HEK293T (cell line): ENCODE results near the gene ZNF786.

Experiments
- BHLHE40 ChIP-seq: fragments of 450-650 bp; IDR thresholded peaks from 2 replicates; pipeline ENCODE4 v1.6.1; 2016; ENCODE audit warnings: mild to moderate bottlenecking, moderate library complexity, borderline replicate concordance
- FOXA1 ChIP-seq: fragments of 450-650 bp; IDR thresholded peaks from 2 replicates; pipeline ENCODE4 v1.6.1; 2016; ENCODE audit warnings: mild to moderate bottlenecking
- FOXM1 ChIP-seq: fragments of 450-650 bp; IDR thresholded peaks from 2 replicates; pipeline ENCODE4 v1.6.1; 2017; ENCODE audit warnings: mild to moderate bottlenecking, borderline replicate concordance
- HDGF ChIP-seq: fragments of 450-650 bp; IDR thresholded peaks from 2 replicates; pipeline ENCODE4 v1.6.1; 2017; ENCODE audit warnings: antibody characterized with exemption, borderline replicate concordance
- LEF1 ChIP-seq: fragments of 450-650 bp; IDR thresholded peaks from 2 replicates; pipeline ENCODE4 v1.6.1; 2017; ENCODE audit warnings: mild to moderate bottlenecking, borderline replicate concordance
- NFRKB ChIP-seq: fragments of 450-650 bp; IDR thresholded peaks from 2 replicates; pipeline ENCODE4 v1.6.1; 2016; ENCODE audit warnings: mild to moderate bottlenecking, moderate library complexity
- SP1 ChIP-seq: fragments of 450-650 bp; IDR thresholded peaks from 2 replicates; pipeline ENCODE4 v1.6.1; 2017
- TARDBP ChIP-seq: fragments of 450-650 bp; IDR thresholded peaks from 2 replicates; pipeline ENCODE4 v1.6.1; 2016
- TF ChIP-seq, protein P1 (sequence below): fragments of 450-650 bp; IDR thresholded peaks from 2 replicates; pipeline ENCODE4 v1.6.1; 2016

DNA sequence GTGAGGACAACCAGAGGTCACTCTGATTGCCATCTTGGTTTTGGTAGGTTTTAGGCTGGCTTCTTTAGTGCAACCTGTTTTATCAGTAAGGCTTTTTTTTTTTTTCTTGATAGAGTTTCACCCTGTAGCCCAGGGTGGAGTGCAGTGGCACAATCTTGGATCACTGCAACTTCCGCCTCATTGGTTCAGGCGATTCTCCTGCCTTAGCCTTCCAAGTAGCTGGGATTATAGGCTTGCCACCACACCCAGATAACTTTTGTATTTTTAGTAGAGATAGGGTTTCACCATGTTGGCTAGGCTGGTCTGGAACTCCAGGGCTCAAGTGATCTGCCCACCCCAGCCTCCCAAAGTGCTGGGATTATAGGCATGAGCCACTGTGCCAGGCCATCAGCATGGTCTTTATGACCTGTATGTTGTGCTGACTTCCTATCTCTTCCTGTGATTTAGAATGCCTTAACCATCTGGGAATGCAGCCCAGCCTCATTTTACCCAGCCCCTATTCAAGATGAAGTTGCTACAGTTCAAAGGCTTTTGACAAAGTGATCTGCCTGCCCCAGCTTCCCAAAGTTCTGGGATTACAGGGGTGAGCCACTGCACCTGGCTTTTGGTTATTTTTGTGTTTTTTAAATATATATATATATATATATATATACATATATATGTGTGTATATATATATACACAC lies 42.7 kb upstream of the ZNF786 start:
- no peak for TF ChIP-seq BHLHE40
- no peak for TF ChIP-seq HDGF
- no peak for TF ChIP-seq SP1
- no peak for TF ChIP-seq FOXM1
- TF ChIP-seq FOXA1: no peak
- no peak for TF ChIP-seq TARDBP
- TF ChIP-seq LEF1: no peak
- TF ChIP-seq, protein P1, sequence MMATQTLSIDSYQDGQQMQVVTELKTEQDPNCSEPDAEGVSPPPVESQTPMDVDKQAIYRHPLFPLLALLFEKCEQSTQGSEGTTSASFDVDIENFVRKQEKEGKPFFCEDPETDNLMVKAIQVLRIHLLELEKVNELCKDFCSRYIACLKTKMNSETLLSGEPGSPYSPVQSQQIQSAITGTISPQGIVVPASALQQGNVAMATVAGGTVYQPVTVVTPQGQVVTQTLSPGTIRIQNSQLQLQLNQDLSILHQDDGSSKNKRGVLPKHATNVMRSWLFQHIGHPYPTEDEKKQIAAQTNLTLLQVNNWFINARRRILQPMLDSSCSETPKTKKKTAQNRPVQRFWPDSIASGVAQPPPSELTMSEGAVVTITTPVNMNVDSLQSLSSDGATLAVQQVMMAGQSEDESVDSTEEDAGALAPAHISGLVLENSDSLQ: no peak
- no peak for TF ChIP-seq NFRKB
